GM12872 (cell line): Measurements from ENCODE around the gene S100A14.

Experiments used
- TF ChIP-seq, protein P1 (sequence below): IDR thresholded peaks from 3 replicates; pipeline ENCODE4 v1.5.1; 2011; ENCODE audit warnings: low read depth, mild to moderate bottlenecking, low read length, moderate library complexity; ENCODE audit not compliant: insufficient read depth

S100A14 gene

DNA sequence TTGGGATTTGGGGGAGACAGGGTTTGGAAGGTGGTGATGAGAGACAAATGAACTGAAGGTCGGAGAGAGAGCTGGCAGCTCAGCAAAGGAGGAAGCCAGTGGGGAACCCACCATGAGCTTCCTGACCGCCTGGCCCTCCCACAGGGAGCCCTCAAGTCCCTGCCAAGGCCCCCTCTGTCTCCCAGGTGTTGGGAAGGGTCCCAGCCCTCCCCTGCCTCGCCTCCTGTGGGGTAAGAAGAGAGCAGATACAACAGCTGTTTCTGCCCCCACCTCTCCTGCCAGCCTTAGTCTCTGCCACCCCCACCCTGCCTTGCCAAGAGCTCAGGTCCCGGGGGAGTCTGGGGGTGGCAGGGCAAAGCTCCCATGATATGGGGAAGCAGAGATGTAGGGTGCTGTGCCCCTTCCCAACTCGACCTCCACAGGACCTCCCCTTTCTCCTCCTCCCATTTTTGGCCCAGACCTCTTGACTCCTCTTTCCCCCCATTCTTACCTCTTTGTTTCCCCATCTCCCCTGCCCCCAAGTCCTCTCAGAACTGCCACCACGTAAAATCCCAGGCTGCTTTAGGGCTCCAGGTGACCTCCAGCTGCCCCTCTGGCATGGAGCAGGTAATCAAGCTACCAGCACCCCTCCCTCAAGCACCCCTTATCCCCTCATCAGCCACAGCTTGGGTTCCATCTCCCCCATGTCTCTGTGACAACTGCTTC is 12.7 kb upstream of the S100A14 start:
- TF ChIP-seq, protein P1, sequence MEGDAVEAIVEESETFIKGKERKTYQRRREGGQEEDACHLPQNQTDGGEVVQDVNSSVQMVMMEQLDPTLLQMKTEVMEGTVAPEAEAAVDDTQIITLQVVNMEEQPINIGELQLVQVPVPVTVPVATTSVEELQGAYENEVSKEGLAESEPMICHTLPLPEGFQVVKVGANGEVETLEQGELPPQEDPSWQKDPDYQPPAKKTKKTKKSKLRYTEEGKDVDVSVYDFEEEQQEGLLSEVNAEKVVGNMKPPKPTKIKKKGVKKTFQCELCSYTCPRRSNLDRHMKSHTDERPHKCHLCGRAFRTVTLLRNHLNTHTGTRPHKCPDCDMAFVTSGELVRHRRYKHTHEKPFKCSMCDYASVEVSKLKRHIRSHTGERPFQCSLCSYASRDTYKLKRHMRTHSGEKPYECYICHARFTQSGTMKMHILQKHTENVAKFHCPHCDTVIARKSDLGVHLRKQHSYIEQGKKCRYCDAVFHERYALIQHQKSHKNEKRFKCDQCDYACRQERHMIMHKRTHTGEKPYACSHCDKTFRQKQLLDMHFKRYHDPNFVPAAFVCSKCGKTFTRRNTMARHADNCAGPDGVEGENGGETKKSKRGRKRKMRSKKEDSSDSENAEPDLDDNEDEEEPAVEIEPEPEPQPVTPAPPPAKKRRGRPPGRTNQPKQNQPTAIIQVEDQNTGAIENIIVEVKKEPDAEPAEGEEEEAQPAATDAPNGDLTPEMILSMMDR: no peak

- TF ChIP-seq, protein P1: no peak
Observed at GRCh38 chr1:153627715-153628626, 11.8 kb upstream of the S100A14 start, which contains the start of gene S100A1. Gene S100A1 (plus strand): TSS chr1:153628434. CDS start chr1:153630522, 2,088 bp downstream.

- TF ChIP-seq, protein P1: peak; percentile 80
Observed at GRCh38 chr1:153626904-153627714, 11.0 kb upstream of the S100A14 start, which contains the start of gene S100A13. Gene S100A13 (minus strand): TSS chr1:153627505. CDS start chr1:153626472, 1,033 bp downstream.

- TF ChIP-seq, protein P1: no peak
Observed at GRCh38 chr1:153626477-153626903, 10.4 kb upstream of the S100A14 start.

GRCh38 chr1:153624965-153625611 is 9.0 kb upstream of the S100A14 start:
- TF ChIP-seq, protein P1: no peak

DNA sequence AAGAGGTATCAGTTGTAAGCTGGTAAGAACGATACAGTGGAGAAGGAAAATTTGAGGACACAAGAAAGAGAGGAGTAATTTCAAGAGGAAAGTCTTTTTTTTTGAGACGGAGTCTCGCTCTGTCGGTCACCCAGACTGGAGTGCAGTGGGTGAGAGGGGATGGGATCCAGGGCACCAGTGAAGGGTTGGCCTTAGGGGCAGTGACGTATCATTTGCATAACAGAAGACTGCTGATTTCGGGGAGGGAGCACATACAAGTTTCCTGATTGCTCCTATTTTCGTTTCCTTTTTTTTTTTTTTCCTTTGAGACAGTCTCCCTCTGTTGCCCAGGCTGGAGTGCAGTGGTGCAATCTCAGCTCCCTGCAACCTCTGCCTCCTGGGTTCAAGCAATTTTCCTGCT is 7.0 kb upstream of the S100A14 start:
- TF ChIP-seq, protein P1: no peak
